Lung microvascular endothelial cell (primary cell): Measurements from ENCODE around the gene UBXN11. TPM values are rescaled to one million over a fixed set of nuclear protein-coding genes. Genes with fewer than 3 reads are reported as not detected.

Experiments used
- DNase-seq, 2 donors: peaks; one replicate each; pipeline versions ENCODE4 v3.0.0 to v3.0.0-alpha.2; 2010; ENCODE audit warnings: low read depth in 2 of 2
- total RNA-seq: library from RNA; depleted of rRNA; stranded (reverse); fragments of >200 nt; gene quantifications from 2 replicates; pipeline ENCODE4 v1.2.1, GENCODE V29; 2014

The UBXN11 gene
- total RNA-seq, 1 donor from 2014 or later = 1.2 TPM

DNA sequence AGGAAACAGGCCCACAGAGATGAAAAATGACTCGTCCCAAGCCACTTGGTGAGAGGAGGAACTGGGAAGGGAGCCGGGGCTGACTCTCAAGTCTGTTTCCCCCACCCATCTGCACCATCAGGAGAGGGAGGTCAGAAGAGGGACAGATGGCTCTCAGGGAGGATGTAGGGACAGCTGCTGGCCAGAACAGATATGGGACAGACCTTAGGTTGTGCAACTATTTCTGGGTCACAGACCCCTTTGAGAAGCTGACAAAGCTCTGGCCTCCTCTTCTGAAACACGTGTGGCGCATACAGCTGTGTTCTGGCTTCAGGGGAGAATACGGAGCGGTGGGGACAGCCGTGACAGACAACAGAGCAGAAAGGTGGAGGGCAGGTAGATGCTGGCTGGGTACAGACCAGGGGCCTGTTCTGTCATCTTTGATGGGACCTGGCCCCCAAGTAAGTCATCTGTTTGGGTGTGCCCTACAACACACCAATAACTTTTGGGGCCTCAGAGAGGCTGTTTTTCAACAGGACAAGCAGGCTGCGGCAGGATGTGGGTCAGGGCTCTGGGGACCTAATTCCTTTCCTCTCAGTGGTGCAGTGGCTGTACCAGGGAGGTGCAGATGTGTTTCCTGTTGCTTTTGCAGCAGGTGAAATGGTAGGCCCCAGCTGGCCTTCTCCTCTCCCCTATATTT, 19.3 kb downstream of the UBXN11 start:
- no peak for DNase-seq

- DNase-seq = no peak
Observed at GRCh38 chr1:26286064-26286416, 20.4 kb downstream of the UBXN11 start.

DNA sequence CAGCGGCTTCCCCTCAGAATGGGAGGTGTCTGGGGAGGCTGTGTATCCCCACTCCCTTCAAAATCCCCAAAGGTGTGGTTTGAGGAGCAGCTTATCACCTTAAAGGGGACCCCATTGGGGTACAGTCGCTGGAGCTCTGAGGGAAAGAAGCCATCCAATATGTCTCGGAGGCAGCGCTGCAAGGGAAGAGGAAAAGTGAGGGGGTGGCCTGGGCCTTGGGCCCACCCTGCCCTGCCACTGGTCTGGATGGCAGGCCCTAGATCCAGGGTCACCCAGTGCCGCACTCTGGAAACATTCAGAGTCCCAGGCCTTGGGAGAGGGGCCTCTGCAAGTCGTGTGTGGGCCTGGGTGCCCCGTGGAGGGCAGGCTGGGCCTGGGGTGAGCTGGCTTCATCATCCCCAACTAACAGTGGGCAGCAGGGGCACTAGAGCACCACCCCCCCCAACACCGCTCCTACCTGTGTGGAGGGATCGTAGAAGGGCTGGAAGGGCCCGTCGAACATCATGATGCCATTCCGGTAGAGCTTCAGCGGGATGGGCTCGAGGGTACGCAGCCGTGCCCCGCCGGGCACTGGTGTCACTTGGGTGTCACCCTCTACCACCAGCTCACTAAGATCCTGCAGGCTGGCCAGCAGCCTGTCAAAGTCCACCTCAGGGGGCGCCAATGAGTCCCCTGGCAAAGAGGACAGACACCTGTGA, 20.9 kb downstream of the UBXN11 start:
- DNase-seq = peak; percentile 29 to 54

DNA sequence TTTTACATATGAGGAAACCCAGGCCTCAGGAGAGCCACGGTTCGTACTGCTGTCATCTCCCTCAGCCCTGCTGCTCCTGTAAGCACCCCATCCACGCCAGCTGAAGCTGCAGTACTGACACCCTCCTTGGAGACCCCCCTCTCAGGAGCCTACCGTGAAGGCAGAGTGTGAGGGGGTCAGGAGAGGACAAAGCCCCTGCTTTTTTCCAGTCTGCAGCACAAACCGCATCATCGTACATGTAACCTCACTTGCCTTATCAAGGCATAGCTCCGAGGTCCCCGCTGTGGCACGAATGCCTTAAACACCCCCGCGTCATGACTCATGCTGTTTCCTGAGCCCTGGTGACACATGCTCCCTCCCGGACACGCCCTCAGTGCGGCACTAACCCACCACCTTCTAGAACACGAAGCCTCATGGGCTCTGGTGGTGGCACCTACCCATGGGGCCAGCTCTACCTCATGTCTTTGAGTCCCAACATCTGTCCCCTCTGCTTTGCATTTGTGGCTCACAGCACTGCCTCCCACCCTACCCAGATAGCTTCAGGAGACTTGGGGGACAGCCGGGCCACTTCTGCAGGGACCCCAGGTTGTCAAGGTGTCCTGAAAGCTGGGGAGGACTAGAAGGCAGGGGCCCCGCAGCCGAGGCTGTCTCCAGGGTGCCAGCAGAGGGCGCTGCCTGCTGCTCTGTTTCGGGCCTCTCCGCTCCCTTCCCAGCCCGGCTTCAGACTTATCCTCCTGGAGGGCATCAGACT, 21.7 kb downstream of the UBXN11 start:
- peak; percentile 71 to 91 for DNase-seq

- no peak for DNase-seq
Observed at GRCh38 chr1:26283871-26284596, 22.4 kb downstream of the UBXN11 start.

DNA sequence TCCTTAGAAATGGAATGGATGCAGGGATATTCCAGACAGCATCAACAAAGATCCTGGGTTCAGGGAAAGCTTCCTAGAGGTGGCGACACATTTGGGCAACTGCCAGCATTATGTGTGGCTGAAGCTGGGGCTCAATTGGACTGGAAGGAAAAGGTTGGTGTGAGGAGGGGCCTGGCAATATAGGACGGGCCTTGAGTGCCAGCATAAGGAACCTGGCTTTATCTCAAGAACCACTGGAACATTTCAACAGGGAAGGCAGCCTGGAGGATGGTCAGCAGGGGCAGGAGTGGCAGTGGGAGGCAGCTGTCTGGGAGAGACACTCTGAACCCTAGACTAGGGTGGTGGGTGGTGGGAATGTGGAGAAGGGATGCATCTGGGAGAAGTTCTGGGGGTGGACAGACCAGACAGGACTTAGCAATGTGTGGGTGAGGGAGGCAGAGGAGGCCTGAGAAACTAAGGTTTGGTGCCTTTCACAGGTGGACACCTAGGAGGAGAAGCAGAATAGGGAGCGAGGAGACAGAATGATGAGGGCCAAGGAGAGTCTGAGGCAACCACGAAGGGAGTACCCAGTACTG, 23.1 kb downstream of the UBXN11 start:
- DNase-seq = no peak

DNA sequence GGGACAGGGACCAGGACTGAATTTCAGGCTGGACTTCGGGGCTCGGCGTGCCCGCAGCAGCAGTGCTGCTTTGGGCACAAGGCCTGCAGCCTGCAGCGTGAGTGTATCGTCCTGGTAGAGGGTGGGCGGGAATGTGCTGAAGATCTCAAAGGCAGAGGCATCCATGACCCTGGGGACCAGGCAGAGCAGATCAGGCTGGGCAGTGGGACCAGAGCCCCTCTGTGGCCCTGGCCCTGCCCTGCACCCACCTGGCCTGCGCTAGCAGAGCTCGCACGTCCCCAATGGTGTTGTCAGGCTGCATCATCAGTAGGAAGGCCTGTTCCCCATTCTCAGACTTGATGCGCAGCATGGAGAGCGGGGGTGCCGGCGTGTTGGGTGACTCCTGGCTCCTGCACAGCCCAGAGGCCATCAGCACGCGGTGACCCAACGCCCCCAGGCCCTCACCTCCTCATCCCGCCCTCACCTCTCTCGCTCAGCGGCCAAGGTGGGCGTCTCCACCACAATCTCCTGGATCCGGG, 24.0 kb downstream of the UBXN11 start:
- DNase-seq = no peak

- peak in 1 of 2 donors; percentile 20 for DNase-seq
Observed at GRCh38 chr1:26281971-26282370, 24.5 kb downstream of the UBXN11 start.

- no peak for DNase-seq
Observed at GRCh38 chr1:26281091-26281958, 25.1 kb downstream of the UBXN11 start.

- peak in 1 of 2 donors; percentile 25 for DNase-seq
Observed at GRCh38 chr1:26280333-26281042, 25.9 kb downstream of the UBXN11 start.

DNA sequence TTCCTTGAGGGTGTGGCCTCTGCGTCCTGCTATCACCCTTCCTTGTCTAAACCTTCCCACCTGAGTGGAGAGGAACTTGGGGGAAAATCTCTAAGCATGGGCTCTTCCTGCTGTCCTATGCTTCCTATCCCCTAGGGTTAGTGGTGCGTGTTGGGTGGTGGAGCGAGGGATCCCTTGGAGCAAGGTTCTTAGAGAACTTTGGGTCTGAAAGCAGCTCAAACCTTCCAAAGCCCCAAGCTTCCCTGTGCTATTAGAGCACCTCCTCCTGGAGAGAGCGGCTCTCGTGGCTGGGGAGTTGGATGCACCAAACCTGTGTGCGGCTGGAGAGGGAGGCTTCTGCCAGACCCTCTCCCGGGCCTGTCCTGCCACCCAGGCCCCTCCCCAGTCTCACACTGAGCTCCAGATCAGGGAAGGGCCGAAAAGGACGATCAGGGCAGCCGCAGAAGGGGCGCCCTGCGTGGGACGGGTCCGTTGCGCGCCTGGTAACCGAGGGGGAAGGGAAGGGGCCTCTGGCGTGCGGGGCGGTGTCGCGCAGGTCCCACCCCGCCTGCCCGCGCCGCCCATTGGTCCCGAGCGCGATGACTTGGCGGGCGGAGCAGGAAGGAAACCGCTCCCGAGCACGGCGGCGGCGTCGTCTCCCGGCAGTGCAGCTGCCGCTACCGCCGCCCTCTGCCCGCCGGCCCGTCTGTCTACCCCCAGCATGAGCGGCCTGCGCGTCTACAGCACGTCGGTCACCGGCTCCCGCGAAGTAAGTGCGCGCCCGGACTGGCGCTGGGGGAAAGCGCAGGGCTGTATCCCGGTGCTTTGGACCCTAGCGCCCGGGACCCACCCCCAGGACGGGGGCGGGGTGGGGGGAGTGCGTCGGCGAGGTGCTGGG, 26.7 kb downstream of the UBXN11 start, which contains the start of gene SH3BGRL3:
SH3BGRL3 (plus strand) TSS at position 631 of the 877 bp plus-strand sequence; CDS start at position 701, 70 bp downstream.
- peak; percentile 88 to 89 for DNase-seq

DNA sequence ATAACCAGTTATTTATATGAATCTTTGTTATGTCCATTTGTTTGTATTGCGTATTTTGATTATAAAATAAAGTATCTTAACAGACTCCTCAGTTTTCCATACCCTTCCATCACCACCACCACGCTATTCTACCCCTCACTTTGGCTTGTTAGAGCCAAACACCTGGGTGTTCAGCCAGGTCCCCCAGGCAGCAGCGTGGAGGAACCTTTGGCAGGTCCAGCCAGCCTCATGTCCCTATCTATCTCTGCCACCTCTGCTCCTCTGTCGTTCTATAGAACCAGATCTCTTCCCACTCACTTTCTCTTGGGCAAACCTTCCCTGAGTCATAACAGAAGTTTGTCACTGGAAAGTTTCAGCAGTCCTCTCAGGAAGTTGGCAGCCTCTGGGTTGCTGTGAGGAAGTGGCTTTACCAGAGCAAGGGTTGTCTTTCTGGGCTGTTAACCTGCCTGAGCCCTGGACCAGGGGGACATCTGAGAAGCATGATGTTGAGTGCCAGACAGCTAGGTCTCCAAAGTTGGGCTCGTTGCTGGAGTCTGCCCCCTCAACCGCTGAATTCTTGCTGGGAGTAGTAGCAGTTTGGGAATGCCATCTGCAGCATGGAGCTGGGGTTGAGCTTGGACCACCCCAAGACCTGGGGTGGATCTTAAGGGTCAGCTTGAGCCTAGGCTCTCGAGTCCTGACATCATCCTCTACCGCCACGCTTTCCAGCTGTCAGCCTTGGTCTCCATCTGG, 27.5 kb downstream of the UBXN11 start:
- DNase-seq = peak; percentile 59 to 63

DNA sequence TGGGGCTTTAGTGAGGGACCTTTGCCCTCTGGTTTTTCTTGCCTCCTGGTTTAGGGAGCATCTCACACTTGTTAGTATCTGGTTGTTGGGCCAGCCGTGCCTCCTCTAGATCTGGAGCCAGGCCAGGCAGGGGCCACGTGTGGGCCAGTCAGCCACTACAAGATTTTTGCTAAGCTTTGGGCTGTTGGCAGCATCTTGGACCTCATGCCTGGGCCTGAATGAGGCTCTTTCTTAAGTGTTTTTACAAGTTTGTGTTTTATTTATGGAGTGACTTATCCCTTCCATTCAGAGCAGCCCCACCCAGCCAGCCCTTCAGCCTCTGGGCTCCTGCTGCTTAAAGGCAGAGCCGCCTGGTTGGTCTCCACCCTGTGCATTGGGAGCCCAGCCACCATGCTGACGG, 28.1 kb downstream of the UBXN11 start:
- DNase-seq = no peak

DNA sequence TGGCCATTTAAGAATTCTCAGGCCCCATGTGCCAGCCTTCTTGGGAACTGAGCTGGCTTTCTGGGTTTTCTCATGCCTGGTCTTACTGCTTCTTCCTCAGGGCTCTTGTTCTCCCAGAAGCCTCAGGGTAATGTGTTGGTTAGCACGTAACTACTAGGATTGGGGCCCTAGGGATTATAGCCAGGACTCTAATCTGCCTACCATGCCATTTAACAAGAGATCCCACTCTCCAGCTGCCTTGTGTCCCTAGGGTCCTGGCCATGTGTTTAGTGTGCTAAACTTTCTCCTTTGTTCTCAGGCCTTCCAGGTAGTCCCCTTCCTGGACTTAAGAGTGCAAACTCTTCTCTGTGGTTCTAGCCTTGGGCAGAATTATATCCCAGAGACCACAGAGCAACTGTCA, 28.7 kb downstream of the UBXN11 start:
- no peak for DNase-seq

GRCh38 chr1:26277261-26277661, 29.2 kb downstream of the UBXN11 start:
- DNase-seq = no peak

DNA sequence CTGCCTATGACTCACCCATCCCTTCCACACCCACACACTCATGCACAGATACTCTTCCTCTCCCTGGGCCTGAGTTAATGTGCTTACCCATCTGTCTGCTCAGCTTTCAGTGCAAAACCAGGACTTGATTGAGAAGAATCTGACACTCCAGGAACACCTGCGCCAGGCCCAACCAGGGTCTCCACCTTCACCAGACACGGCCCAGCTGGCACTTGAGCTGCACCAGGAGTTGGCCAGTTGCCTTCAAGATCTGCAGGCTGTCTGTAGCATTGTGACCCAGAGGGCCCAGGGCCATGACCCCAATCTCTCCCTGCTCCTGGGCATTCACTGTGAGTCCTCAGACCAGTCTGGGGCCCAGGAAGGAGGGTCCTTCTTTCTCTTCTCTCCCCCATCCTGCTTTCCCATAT, 30.0 kb downstream of the UBXN11 start:
- DNase-seq = no peak

- peak; percentile 82 to 88 for DNase-seq
Observed at GRCh38 chr1:26275580-26276431, 30.6 kb downstream of the UBXN11 start.
